K562 (cell line): ENCODE results near the gene AGRN. TPM values are rescaled to one million over a fixed set of nuclear protein-coding genes. Genes with fewer than 3 reads are reported as not detected.

Experiments
- ATAC-seq: fragments of 200-7000 bp; cut with Tn5 transposase; 3 replicates; pipeline ENCODE4 v1.9.1; 2020; ENCODE audit warnings: moderate library complexity
- BruUV-seq: library from RNA; stranded (reverse); fragments of 400-500 nt; replicated peaks from 2 replicates; lab custom pipeline; 2021; lab: Mats Ljungman, UMichigan
- CTCF ChIA-PET: fragments of 300-600 bp; formaldehyde crosslinking; extraction: SDS; loops from one replicate; lab custom pipeline; 2021; ENCODE audit warnings: low intra/inter-chr PET ratio; lab: Yijun Ruan, JAX
- POLR2A ChIA-PET: fragments of 300-600, 350-650 bp; sonication (Branson Sonifier 250); formaldehyde crosslinking; extraction: SDS; loops from one replicate; lab custom pipeline; 2021; ENCODE audit warnings: antibody characterized with exemption, inconsistent platforms; lab: Yijun Ruan, JAX
- DNase-seq, 4 experiments: peaks; one replicate each; pipeline versions ENCODE4 v3.0.0 to v3.0.0-alpha.2; 2011 to 2018; ENCODE audit warnings: low spot score in 3 of 4, mixed read lengths in 3 of 4; ENCODE audit errors: extremely low read depth in 1 of 4
- FAIRE-seq: peaks from 2 replicates; lab custom pipeline; 2011; peaks lifted over from hg19 to GRCh38; lab: Jason Lieb, UNC
- H2AFZ ChIP-seq: 2 replicates; pipeline ENCODE4 v1.6.0; 2011; ENCODE audit warnings: low read depth, low read length, control low read depth, inconsistent platforms
- H3K27ac ChIP-seq: fragments of 200-600 bp; 3 replicates; pipeline ENCODE4 v1.8.0; 2011; ENCODE audit warnings: low read depth, mild to moderate bottlenecking, control low read depth, inconsistent platforms, low read length, moderate library complexity, mixed read lengths; ENCODE audit errors: extremely low read depth
- H3K27me3 ChIP-seq, 2 experiments: fragments of 300-600 bp in 1 of 2; 2 replicates in 1 of 2; 3 replicates in 1 of 2; pipeline versions ENCODE4 v1.6.0 to v1.8.0; 2011; ENCODE audit warnings: inconsistent platforms in 2 of 2, low read length in 2 of 2, mild to moderate bottlenecking in 1 of 2, mixed read lengths in 1 of 2, moderate library complexity in 1 of 2; ENCODE audit not compliant: control insufficient read depth in 2 of 2, insufficient read depth in 2 of 2
- H3K36me3 ChIP-seq: fragments of 300-600 bp; 3 replicates; pipeline ENCODE4 v1.8.0; 2011; ENCODE audit warnings: mild to moderate bottlenecking, low read length, inconsistent platforms; ENCODE audit not compliant: control insufficient read depth, insufficient read depth
- H3K4me1 ChIP-seq, 2 experiments: fragments of 200-600 bp in 1 of 2; replicated peaks in 1 of 2; 2 replicates in 1 of 2; 3 replicates in 1 of 2; pipeline versions ENCODE4 v1.5.1 to v1.8.0; 2011; ENCODE audit warnings: inconsistent platforms in 2 of 2, low read length in 2 of 2, mild to moderate bottlenecking in 1 of 2, mixed read lengths in 1 of 2, moderate library complexity in 1 of 2; ENCODE audit not compliant: control insufficient read depth in 2 of 2, insufficient read depth in 2 of 2
- H3K4me2 ChIP-seq: 2 replicates; pipeline ENCODE4 v1.6.1; 2011; ENCODE audit warnings: low read length, control low read depth, inconsistent platforms, mixed read lengths; ENCODE audit not compliant: insufficient read depth
- H3K4me3 ChIP-seq: fragments of 200-600 bp; sonication (generic), shearing (Covaris generic); 2 replicates; pipeline ENCODE4 v1.5.1; 2016; ENCODE audit warnings: control low read depth, inconsistent platforms
- H3K79me2 ChIP-seq: fragments of 200-600 bp; 3 replicates; pipeline ENCODE4 v1.8.0; 2011; ENCODE audit warnings: low read length, inconsistent platforms; ENCODE audit not compliant: control insufficient read depth, insufficient read depth
- H3K9ac ChIP-seq, 2 experiments: 2 replicates each; pipeline versions ENCODE4 v1.6.0 to v1.6.1; 2011; ENCODE audit warnings: low read depth in 2 of 2, low read length in 2 of 2, control low read depth in 1 of 2, inconsistent platforms in 1 of 2, mild to moderate bottlenecking in 1 of 2, mixed read lengths in 1 of 2; ENCODE audit not compliant: insufficient read depth in 1 of 2
- H3K9me1 ChIP-seq: one replicate; pipeline ENCODE4 v1.6.0; 2011; ENCODE audit warnings: inconsistent platforms, mild to moderate bottlenecking, low read length, moderate library complexity; ENCODE audit not compliant: control insufficient read depth, insufficient read depth
- H3K9me3 ChIP-seq: replicated peaks from 2 replicates; pipeline ENCODE4 v1.5.1; 2011; ENCODE audit warnings: low read depth, low read length, inconsistent platforms; ENCODE audit not compliant: control insufficient read depth, insufficient read depth
- H4K20me1 ChIP-seq: replicated peaks from 2 replicates; pipeline ENCODE4 v1.6.1; 2011; ENCODE audit warnings: low read length, inconsistent platforms, mixed read lengths; ENCODE audit not compliant: control insufficient read depth, insufficient read depth
- ADNP ChIP-seq: fragments of 200-800 bp; sonication (Bioruptor generic); IDR thresholded peaks from 2 replicates; pipeline ENCODE4 v1.6.1; 2016; ENCODE audit warnings: missing genetic modification characterization, missing compliant biosample characterization
- ASH1L ChIP-seq: fragments of 450-650 bp; IDR thresholded peaks from 2 replicates; pipeline ENCODE4 v1.6.1; 2018; ENCODE audit warnings: borderline replicate concordance, mild to moderate bottlenecking, low read depth; ENCODE audit not compliant: partially characterized antibody
- BCOR ChIP-seq: fragments of 450-650 bp; IDR thresholded peaks from 2 replicates; pipeline ENCODE4 v1.6.1; 2016
- BRCA1 ChIP-seq, 2 experiments: fragments of 450-650 bp in 1 of 2; sonication (generic) in 1 of 2; formaldehyde crosslinking in 1 of 2; IDR thresholded peaks; 2 replicates each; pipeline versions ENCODE4 v1.5.0 to v1.6.1; 2017 to 2020; ENCODE audit warnings: mild to moderate bottlenecking in 1 of 2, missing genetic modification reagents in 1 of 2
- CBX3 ChIP-seq, 2 experiments: IDR thresholded peaks; 1 replicate in 1 of 2; 2 replicates in 1 of 2; pipeline ENCODE4 v1.6.1; 2012; ENCODE audit warnings: inconsistent platforms in 2 of 2, low read length in 2 of 2, borderline replicate concordance in 1 of 2, control low read depth in 1 of 2
- E2F1 ChIP-seq: sonication (generic); formaldehyde crosslinking; IDR thresholded peaks from 2 replicates; pipeline ENCODE4 v1.8.1; 2023; ENCODE audit warnings: mild to moderate bottlenecking, missing genetic modification reagents, moderate library complexity
- HEY1 ChIP-seq: fragments of 250-450 bp; sonication (Bioruptor Pico); IDR thresholded peaks from 2 replicates; pipeline ENCODE4 v1.5.0; 2020; ENCODE audit warnings: mild to moderate bottlenecking, moderate library complexity, borderline replicate concordance
- KDM1A ChIP-seq, 2 experiments: fragments of 450-650 bp; IDR thresholded peaks; 2 replicates each; pipeline ENCODE4 v1.6.1; 2016; ENCODE audit warnings: mild to moderate bottlenecking in 2 of 2
- MAFK ChIP-seq: IDR thresholded peaks from 2 replicates; pipeline ENCODE4 v1.6.1; 2011; ENCODE audit warnings: low read length, improper control_type of control experiment
- MYC ChIP-seq, 2 experiments: fragments of 250-450 bp in 1 of 2; sonication (Bioruptor Pico) in 1 of 2; IDR thresholded peaks; 2 replicates each; pipeline versions ENCODE4 v1.5.1 to v1.6.1; 2012 to 2021; ENCODE audit warnings: low read depth in 2 of 2, borderline replicate concordance in 1 of 2, improper control_type of control experiment in 1 of 2, low read length in 1 of 2, mild to moderate bottlenecking in 1 of 2, moderate library complexity in 1 of 2
- PKNOX1 ChIP-seq: fragments of 450-650 bp; IDR thresholded peaks from 2 replicates; pipeline ENCODE4 v1.6.1; 2016
- RBM25 ChIP-seq: fragments of 200-400 bp; formaldehyde crosslinking; IDR thresholded peaks from 2 replicates; pipeline ENCODE4 v1.6.1; 2018; ENCODE audit warnings: low read length, low read depth, moderate library complexity; ENCODE audit not compliant: severe bottlenecking
- RCOR1 ChIP-seq, 2 experiments: IDR thresholded peaks; 2 replicates each; pipeline ENCODE4 v1.6.1; 2012; ENCODE audit warnings: low read depth in 2 of 2, low read length in 2 of 2, borderline replicate concordance in 1 of 2, improper control_type of control experiment in 1 of 2
- SAFB2 ChIP-seq: fragments of 200-400 bp; formaldehyde crosslinking; IDR thresholded peaks from 2 replicates; pipeline ENCODE4 v1.6.1; 2018; ENCODE audit warnings: borderline replicate concordance, low read length, low read depth, moderate library complexity; ENCODE audit not compliant: severe bottlenecking
- SOX6 ChIP-seq: fragments of 450-650 bp; IDR thresholded peaks from 2 replicates; pipeline ENCODE4 v1.6.1; 2014; ENCODE audit warnings: mild to moderate bottlenecking
- STAT5A ChIP-seq: IDR thresholded peaks from 2 replicates; pipeline ENCODE4 v1.6.1; 2012; ENCODE audit warnings: low read length, inconsistent platforms, borderline replicate concordance
- THRAP3 ChIP-seq: fragments of 450-650 bp; IDR thresholded peaks from 2 replicates; pipeline ENCODE4 v1.6.1; 2016; ENCODE audit warnings: mild to moderate bottlenecking, inconsistent platforms, borderline replicate concordance
- ZFP36 ChIP-seq: fragments of 150-350 bp; IDR thresholded peaks from 2 replicates; pipeline ENCODE4 v1.6.1; 2018; ENCODE audit warnings: low read length, low read depth; ENCODE audit not compliant: partially characterized antibody
- ZNF146 ChIP-seq: IDR thresholded peaks from one replicate; pipeline ENCODE4 v1.6.1; 2018; ENCODE audit warnings: missing compliant biosample characterization; ENCODE audit not compliant: unreplicated experiment
- WGBS: fragments of 100-300 bp; shearing (Covaris generic); methylation state at CpG from one replicate; pipeline ENCODE4 v1.1.6; 2016; ENCODE audit warnings: low coverage, mixed read lengths; ENCODE audit not compliant: insufficient coverage; ENCODE audit errors: missing lambda C conversion rate; 5-methylcytosine and 5-hydroxymethylcytosine counted together
- in situ Hi-C: fragments of 300-500 bp; cut with MboI; formaldehyde crosslinking; loops from 4 replicates; pipeline ENCODE4 v1.15.0; 2018; ENCODE audit warnings: inconsistent platforms, mixed read lengths
- intact Hi-C: fragments of 100-400 bp; cut with micrococcal nuclease; formaldehyde crosslinking; loops from 2 replicates; pipeline ENCODE4 v1.14.2; 2022
- polyA plus RNA-seq, 8 experiments: library from polyadenylated mRNA; depleted of rRNA in 4 of 8; stranded (reverse) in 5 of 8; unstranded in 3 of 8; fragments of >200 nt; fragmentation: Nextera tagmentation in 2 of 8; fragmentation: Illumina TruSeq in 1 of 8; extraction: Ambion mirVana in 2 of 8; extraction: Trizol in 1 of 8; gene quantifications; 2 replicates each; pipeline versions ENCODE4 v1.2.1 to v1.2.3, GENCODE V29; 2011 to 2014; ENCODE audit warnings: inconsistent platforms in 1 of 8, missing spikeins in 1 of 8
- total RNA-seq, 7 experiments: library from RNA; depleted of rRNA in 6 of 7; stranded (reverse); fragments of >200 nt in 6 of 7; fragmentation: Illumina TruSeq in 2 of 7; extraction: Trizol in 2 of 7; gene quantifications; 2 replicates each; pipeline versions ENCODE4 v1.2.1 to v1.2.3, GENCODE V29; 2011 to 2021; ENCODE audit warnings: low replicate concordance in 1 of 7

Gene AGRN
- total and polyA plus RNA-seq, 9 of the 15 experiments (the other 6 are each of a cell fraction or from before 2014, with no cell fraction given), result 0.04 to 111 (median 18.1) TPM

GRCh38 chr1:1011396-1011949, 8.4 kb upstream of the AGRN start:
- intact Hi-C loops (no loop called here), in situ Hi-C loops (no loop called here)
- peaks cover 12 to 34% of the 10 kb centered on the region in 2 experiments for H3K4me1 ChIP-seq
- no peak for DNase-seq
- H3K79me2 ChIP-seq, result no peaks in the 10 kb centered on the region
- H3K4me2 ChIP-seq, result no peak overlapping the region
- H3K9me3 ChIP-seq, result no peaks in the 10 kb centered on the region; the same call in none of the 2 replicates
- H3K27me3 ChIP-seq, result no peaks in the 10 kb centered on the region
- no peak overlapping the region for H2AFZ ChIP-seq
- 65% methylated on average over 14 of the region's 14 CpGs for WGBS
- H3K36me3 ChIP-seq, result no peaks in the 10 kb centered on the region
- no peak overlapping the region for H3K27ac ChIP-seq
- peak in 1 of 2 experiments; percentile 29; a peak in 1 of 3 replicates for TF ChIP-seq CBX3 (IDR thresholded peaks at IDR 0.05; ENCODE audit: borderline replicate concordance in 1 of 2, low read length in 2 of 2)
- TF ChIP-seq SOX6, result no peak
- peak; percentile 84 for TF ChIP-seq BCOR
- TF ChIP-seq RBM25, result peak; percentile 75
- TF ChIP-seq RCOR1 (IDR thresholded peaks at IDR 0.05; ENCODE audit: borderline replicate concordance in 1 of 2, low read depth in 2 of 2, low read length in 2 of 2), result 0 out of 4 replicates have a peak, but pooled peaks of 1 of the 2 experiments have one; percentile 28
- TF ChIP-seq E2F1 (CRISPR knock-in tag), result no peak
- TF ChIP-seq ZNF146 (CRISPR knock-in tag), result peak; percentile 100
- TF ChIP-seq STAT5A, result no peak
- no peak for TF ChIP-seq HEY1 (CRISPR knock-in tag)
- no peak for TF ChIP-seq MAFK
- no peak for TF ChIP-seq PKNOX1
- peak; percentile 57; the same call in 1 of the 2 replicates for TF ChIP-seq ADNP (tag)
- no peak for TF ChIP-seq MYC (IDR thresholded peaks at IDR 0.05; ENCODE audit: low read depth, low read length)
- TF ChIP-seq MYC (CRISPR knock-in tag; IDR thresholded peaks at IDR 0.05; ENCODE audit: borderline replicate concordance, low read depth), result no peak
- no peak for TF ChIP-seq SAFB2
- TF ChIP-seq ZFP36, result no peak
- no peak for TF ChIP-seq THRAP3
- TF ChIP-seq ASH1L, result no peak
- TF ChIP-seq BRCA1 (IDR thresholded peaks at IDR 0.05), result no peak
- no peak for TF ChIP-seq BRCA1 (CRISPR knock-in tag; IDR thresholded peaks at IDR 0.05)
- peak; percentile 79 for TF ChIP-seq KDM1A (IDR thresholded peaks at IDR 0.05)
- TF ChIP-seq, all 486 proteins: peak for 7
- FAIRE-seq, result no peak
- no peak for ATAC-seq
- Histone ChIP-seq H3K4me3 (no peak overlapping the region), H3K9ac (no peak overlapping the region), H4K20me1 (no peaks in the 10 kb centered on the region), H3K9me1 (no peaks in the 10 kb centered on the region)
- no TSS peak for BruUV-seq
- POLR2A ChIA-PET, result no interaction called here
- CTCF ChIA-PET, result no interaction called here
